ENCODE data around the gene CXCL1.

The CXCL1 gene

DNA sequence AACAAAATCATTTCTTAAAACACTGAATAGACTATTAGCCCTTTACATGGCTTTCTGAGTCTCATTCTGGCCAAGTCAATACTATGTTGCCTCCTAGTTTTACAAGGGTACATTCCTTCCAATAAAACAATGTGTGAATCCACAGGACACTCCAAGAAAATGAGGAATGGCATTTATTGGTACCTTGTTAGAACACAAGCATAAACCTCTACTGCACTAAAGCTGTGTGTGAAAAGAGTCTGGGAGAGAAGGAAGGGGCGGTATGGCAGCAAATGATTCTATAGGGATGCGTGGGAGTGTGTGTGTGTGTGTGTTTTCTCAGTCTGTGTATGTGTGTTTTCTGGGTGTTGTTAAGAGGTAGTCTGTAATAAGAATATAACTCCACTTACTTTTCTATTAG is 48.9 kb downstream of the CXCL1 start:
- no peak for DNase-seq (ENCODE audit: low read depth)

DNA sequence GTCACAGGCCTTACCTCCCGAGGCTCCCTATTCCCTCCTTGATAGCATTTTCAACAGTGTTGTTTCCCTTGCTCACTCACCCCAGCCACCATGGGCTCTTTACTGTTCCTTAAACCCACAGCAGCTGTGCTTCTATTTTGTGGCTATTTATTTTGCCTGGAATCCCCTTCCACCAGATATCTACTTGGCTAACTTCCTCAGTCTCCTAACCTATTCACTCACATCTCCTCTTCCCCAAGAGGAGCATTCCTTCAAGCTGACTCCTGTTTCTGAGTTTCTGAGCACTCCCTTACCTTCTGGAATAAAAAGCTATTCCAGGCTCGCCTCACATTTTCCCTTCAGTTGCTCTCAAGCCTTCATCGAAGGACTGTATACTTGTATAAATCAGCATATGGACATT is 50.5 kb downstream of the CXCL1 start:
- DNase-seq (ENCODE audit: low read depth) = no peak
